Fibroblast of pulmonary artery (primary cell): ENCODE results near the gene CTSW.

Source experiments
- DNase-seq: peaks from one replicate; pipeline ENCODE4 v3.0.0-alpha.2; 2010; ENCODE audit warnings: low read depth
- H3K4me3 ChIP-seq: replicated peaks from 2 replicates; pipeline ENCODE4 v1.5.1; 2011; ENCODE audit warnings: low read depth, mild to moderate bottlenecking, control low read depth, low read length, moderate library complexity
- TF ChIP-seq, protein P1 (sequence below): IDR thresholded peaks from 2 replicates; pipeline ENCODE4 v1.5.1; 2011; ENCODE audit warnings: mild to moderate bottlenecking, control low read depth, low read length, inconsistent platforms; ENCODE audit errors: missing control alignments

CTSW gene

DNA sequence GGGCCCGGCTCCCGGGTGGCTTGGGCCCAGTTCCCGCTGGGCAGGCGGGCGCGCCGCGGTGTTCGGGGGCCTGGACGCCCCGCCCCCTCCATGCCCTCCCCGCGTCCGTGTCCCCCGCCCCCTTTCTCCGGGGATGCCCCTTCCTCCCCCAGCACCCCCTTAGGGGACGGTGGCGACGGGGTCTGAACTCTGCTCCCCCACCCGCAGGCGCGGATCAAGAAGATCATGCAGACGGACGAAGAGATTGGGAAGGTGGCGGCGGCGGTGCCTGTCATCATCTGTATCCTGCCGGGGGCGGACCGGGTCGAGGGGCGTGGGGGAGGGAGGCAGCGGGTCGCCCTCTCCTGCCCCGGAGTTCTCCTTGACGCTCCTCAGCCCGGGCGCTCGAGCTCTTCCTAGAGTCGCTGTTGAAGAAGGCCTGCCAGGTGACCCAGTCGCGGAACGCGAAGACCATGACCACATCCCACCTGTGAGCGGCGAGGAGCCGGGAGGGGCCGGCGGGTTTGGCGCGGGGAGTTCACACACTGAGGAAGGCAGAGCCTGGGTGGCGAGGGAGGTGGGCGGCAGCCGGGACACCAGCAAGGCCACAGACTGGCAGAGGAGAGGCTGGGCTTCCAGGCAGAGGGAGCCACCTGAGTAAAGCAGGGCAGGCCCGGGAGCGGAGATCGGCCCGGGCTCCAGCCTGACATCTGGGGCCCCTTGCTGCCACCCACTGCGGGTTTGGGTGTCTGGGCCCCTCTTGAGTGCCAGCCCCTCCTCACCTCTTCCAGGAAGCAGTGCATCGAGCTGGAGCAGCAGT lies 40.1 kb downstream of the CTSW start:
- no peak for DNase-seq
- TF ChIP-seq, protein P1, sequence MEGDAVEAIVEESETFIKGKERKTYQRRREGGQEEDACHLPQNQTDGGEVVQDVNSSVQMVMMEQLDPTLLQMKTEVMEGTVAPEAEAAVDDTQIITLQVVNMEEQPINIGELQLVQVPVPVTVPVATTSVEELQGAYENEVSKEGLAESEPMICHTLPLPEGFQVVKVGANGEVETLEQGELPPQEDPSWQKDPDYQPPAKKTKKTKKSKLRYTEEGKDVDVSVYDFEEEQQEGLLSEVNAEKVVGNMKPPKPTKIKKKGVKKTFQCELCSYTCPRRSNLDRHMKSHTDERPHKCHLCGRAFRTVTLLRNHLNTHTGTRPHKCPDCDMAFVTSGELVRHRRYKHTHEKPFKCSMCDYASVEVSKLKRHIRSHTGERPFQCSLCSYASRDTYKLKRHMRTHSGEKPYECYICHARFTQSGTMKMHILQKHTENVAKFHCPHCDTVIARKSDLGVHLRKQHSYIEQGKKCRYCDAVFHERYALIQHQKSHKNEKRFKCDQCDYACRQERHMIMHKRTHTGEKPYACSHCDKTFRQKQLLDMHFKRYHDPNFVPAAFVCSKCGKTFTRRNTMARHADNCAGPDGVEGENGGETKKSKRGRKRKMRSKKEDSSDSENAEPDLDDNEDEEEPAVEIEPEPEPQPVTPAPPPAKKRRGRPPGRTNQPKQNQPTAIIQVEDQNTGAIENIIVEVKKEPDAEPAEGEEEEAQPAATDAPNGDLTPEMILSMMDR, result no peak

DNA sequence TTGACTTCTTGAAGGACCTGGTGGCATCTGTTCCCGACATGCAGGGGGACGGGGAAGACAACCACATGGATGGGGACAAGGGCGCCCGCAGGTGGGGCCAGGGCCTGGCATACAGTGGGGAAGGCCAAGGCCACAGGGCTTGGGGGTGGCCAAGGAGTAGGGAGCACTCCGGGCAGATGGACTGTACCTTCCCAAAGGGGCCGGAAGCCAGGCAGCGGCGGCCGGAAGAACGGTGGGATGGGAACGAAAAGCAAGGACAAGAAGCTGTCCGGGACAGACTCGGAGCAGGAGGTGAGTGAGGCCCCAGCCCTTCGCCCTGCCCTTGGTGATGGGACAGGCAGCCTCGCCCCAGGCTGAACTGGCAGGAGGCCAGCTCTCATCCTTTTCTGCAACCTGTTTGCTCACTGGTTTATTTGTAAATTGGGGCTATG lies 40.8 kb downstream of the CTSW start:
- no peak for DNase-seq
- H3K4me3 ChIP-seq, result peak overlapping the region; percentile 78
- TF ChIP-seq, protein P1, result no peak

More for the DNA sequence above, 40.1 kb downstream of the CTSW start:
- peak overlapping the region; percentile 78 for H3K4me3 ChIP-seq

- DNase-seq, result no peak
- H3K4me3 ChIP-seq, result peak overlapping the region; percentile 10
- TF ChIP-seq, protein P1, result no peak
These were observed 41.5 kb downstream of the CTSW start for GRCh38 chr11:65921033-65921555.

DNA sequence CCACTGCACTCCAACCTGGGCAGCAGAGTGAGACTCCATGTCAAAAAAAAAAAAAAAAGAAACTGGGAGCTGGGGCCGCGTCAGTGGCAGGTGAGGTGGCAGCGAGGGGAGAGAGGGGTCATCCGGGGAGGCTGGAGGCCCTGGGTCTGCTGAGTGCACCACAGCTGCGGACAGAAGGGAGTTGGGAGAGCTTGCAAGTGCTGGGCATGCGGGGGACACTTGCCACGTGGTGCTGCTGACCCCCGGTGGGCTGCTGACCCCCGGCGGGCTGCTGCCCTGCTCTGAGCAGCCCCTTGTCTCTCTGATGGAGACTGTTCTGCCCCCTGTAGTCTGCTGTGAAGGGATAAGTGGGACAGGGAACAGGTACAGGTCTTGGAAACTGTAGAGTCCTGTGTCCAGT lies 42.2 kb downstream of the CTSW start:
- DNase-seq, result no peak
- no peak overlapping the region for H3K4me3 ChIP-seq

DNA sequence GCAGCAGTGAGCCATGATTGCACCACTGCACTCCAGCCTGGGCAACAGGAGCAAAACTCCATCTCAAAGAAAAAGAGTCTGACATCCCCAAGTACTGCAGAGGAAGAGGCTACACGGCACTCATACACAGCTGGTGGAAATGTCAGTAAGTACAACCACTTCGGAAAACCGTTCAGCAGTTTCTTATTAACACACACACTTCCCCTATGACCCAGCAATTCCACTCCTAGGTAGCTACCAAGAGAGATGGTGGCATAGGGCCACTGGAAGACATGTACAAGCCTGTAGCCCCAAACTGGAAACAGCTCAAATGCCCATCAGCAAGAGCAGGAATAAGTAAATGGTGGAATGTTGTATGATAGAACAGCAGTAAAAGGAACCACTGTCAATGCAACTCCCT lies 42.9 kb downstream of the CTSW start:
- H3K4me3 ChIP-seq, result no peak overlapping the region
- DNase-seq, result no peak
- TF ChIP-seq, protein P1, result no peak

More for the DNA sequence above, 42.2 kb downstream of the CTSW start:
- TF ChIP-seq, protein P1, result no peak

DNA sequence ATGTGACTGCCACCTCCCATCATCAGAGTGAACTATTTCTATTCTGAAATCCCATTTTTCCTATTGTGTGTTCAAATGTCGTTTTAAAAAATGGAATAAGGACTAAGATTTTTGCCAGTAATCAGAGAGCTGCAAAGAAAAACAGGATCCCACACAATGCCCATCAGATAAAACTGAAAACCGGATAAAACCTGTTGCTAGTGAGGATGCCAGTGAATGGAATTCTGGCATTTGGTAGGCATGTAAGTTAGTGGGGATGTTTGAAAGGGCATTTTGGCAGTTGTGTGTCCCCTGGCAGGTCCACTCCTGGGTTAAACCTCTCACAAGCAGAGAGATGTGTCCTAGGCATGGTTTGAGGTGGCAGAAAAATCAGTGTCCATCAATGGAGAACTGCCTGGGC lies 45.8 kb downstream of the CTSW start:
- TF ChIP-seq, protein P1, result no peak
- no peak overlapping the region for H3K4me3 ChIP-seq
- DNase-seq, result no peak

GRCh38 chr11:65927904-65928397 lies 48.3 kb downstream of the CTSW start:
- TF ChIP-seq, protein P1, result no peak
- H3K4me3 ChIP-seq, result no peak overlapping the region
- DNase-seq, result no peak
